ENCODE results near the gene RUFY4.

Gene RUFY4

GRCh38 chr2:218063486-218063885 lies 5.6 kb upstream of the RUFY4 start:
- H3K4me3 ChIP-seq (ENCODE audit: low read depth, low read length) = no peak overlapping the region
- no peak overlapping the region for H3K27ac ChIP-seq (ENCODE audit: low read depth, low read length)
- H3K36me3 ChIP-seq (ENCODE audit: insufficient read depth, low read length) = no peaks in the 10 kb centered on the region
- peaks cover 61% of the 10 kb centered on the region for H3K27me3 ChIP-seq (ENCODE audit: insufficient read depth, low read length)
- no peaks in the 10 kb centered on the region for H3K79me2 ChIP-seq (ENCODE audit: control insufficient read depth, insufficient read depth, low read length, unreplicated experiment)
- no peak overlapping the region for H2AFZ ChIP-seq (ENCODE audit: low read length, unreplicated experiment)
- no peaks in the 10 kb centered on the region for H3K4me1 ChIP-seq (ENCODE audit: control insufficient read depth, insufficient read depth, low read length, unreplicated experiment)

- H2AFZ ChIP-seq (ENCODE audit: low read length, unreplicated experiment) = no peak overlapping the region
- H3K79me2 ChIP-seq (ENCODE audit: control insufficient read depth, insufficient read depth, low read length, unreplicated experiment) = no peaks in the 10 kb centered on the region
- H3K36me3 ChIP-seq (ENCODE audit: insufficient read depth, low read length) = no peaks in the 10 kb centered on the region
- H3K27me3 ChIP-seq (ENCODE audit: insufficient read depth, low read length) = peaks cover 57% of the 10 kb centered on the region
- H3K27ac ChIP-seq (ENCODE audit: low read depth, low read length) = no peak overlapping the region
- no peak overlapping the region for H3K4me3 ChIP-seq (ENCODE audit: low read depth, low read length)
- no peaks in the 10 kb centered on the region for H3K4me1 ChIP-seq (ENCODE audit: control insufficient read depth, insufficient read depth, low read length, unreplicated experiment)
Observed at GRCh38 chr2:218063896-218064295, 5.2 kb upstream of the RUFY4 start.

- Histone ChIP-seq H3K4me3 (ENCODE audit: low read depth, low read length) (no peak overlapping the region), H3K4me1 (ENCODE audit: control insufficient read depth, insufficient read depth, low read length, unreplicated experiment) (no peaks in the 10 kb centered on the region), H3K36me3 (ENCODE audit: insufficient read depth, low read length) (no peaks in the 10 kb centered on the region), H3K27me3 (ENCODE audit: insufficient read depth, low read length) (peaks cover 42% of the 10 kb centered on the region), H3K27ac (ENCODE audit: low read depth, low read length) (no peak overlapping the region), H2AFZ (ENCODE audit: low read length, unreplicated experiment) (no peak overlapping the region), H3K79me2 (ENCODE audit: control insufficient read depth, insufficient read depth, low read length, unreplicated experiment) (no peaks in the 10 kb centered on the region)
Observed at GRCh38 chr2:218065239-218066006, 3.6 kb upstream of the RUFY4 start.

- Histone ChIP-seq H3K36me3 (ENCODE audit: insufficient read depth, low read length) (no peaks in the 10 kb centered on the region), H3K4me1 (ENCODE audit: control insufficient read depth, insufficient read depth, low read length, unreplicated experiment) (no peaks in the 10 kb centered on the region), H3K27ac (ENCODE audit: low read depth, low read length) (no peak overlapping the region), H3K27me3 (ENCODE audit: insufficient read depth, low read length) (peaks cover 39% of the 10 kb centered on the region), H3K4me3 (ENCODE audit: low read depth, low read length) (no peak overlapping the region), H3K79me2 (ENCODE audit: control insufficient read depth, insufficient read depth, low read length, unreplicated experiment) (no peaks in the 10 kb centered on the region), H2AFZ (ENCODE audit: low read length, unreplicated experiment) (no peak overlapping the region)
Observed at GRCh38 chr2:218066926-218067515, 2.0 kb upstream of the RUFY4 start.

- Histone ChIP-seq H3K36me3 (ENCODE audit: insufficient read depth, low read length) (no peaks in the 10 kb centered on the region), H2AFZ (ENCODE audit: low read length, unreplicated experiment) (no peak overlapping the region), H3K27ac (ENCODE audit: low read depth, low read length) (no peak overlapping the region), H3K4me1 (ENCODE audit: control insufficient read depth, insufficient read depth, low read length, unreplicated experiment) (no peaks in the 10 kb centered on the region), H3K4me3 (ENCODE audit: low read depth, low read length) (no peak overlapping the region), H3K79me2 (ENCODE audit: control insufficient read depth, insufficient read depth, low read length, unreplicated experiment) (no peaks in the 10 kb centered on the region), H3K27me3 (ENCODE audit: insufficient read depth, low read length) (peaks cover 41% of the 10 kb centered on the region)
Observed at GRCh38 chr2:218067523-218067922, 1.5 kb upstream of the RUFY4 start.

GRCh38 chr2:218069606-218070300 lies 700 bp downstream of the RUFY4 start:
- peaks cover 26% of the 10 kb centered on the region for H3K27me3 ChIP-seq (ENCODE audit: insufficient read depth, low read length)
- no peak overlapping the region for H3K27ac ChIP-seq (ENCODE audit: low read depth, low read length)
- no peaks in the 10 kb centered on the region for H3K4me1 ChIP-seq (ENCODE audit: control insufficient read depth, insufficient read depth, low read length, unreplicated experiment)
- H2AFZ ChIP-seq (ENCODE audit: low read length, unreplicated experiment) = no peak overlapping the region
- H3K79me2 ChIP-seq (ENCODE audit: control insufficient read depth, insufficient read depth, low read length, unreplicated experiment) = no peaks in the 10 kb centered on the region
- H3K4me3 ChIP-seq (ENCODE audit: low read depth, low read length) = no peak overlapping the region
- no peaks in the 10 kb centered on the region for H3K36me3 ChIP-seq (ENCODE audit: insufficient read depth, low read length)

GRCh38 chr2:218070587-218070986 lies 1.5 kb downstream of the RUFY4 start:
- peaks cover 26% of the 10 kb centered on the region for H3K27me3 ChIP-seq (ENCODE audit: insufficient read depth, low read length)
- H3K36me3 ChIP-seq (ENCODE audit: insufficient read depth, low read length) = no peaks in the 10 kb centered on the region
- H3K4me1 ChIP-seq (ENCODE audit: control insufficient read depth, insufficient read depth, low read length, unreplicated experiment) = no peaks in the 10 kb centered on the region
- no peaks in the 10 kb centered on the region for H3K79me2 ChIP-seq (ENCODE audit: control insufficient read depth, insufficient read depth, low read length, unreplicated experiment)
- no peak overlapping the region for H3K4me3 ChIP-seq (ENCODE audit: low read depth, low read length)
- H2AFZ ChIP-seq (ENCODE audit: low read length, unreplicated experiment) = no peak overlapping the region
- H3K27ac ChIP-seq (ENCODE audit: low read depth, low read length) = no peak overlapping the region

- H3K79me2 ChIP-seq (ENCODE audit: control insufficient read depth, insufficient read depth, low read length, unreplicated experiment) = no peaks in the 10 kb centered on the region
- H3K4me1 ChIP-seq (ENCODE audit: control insufficient read depth, insufficient read depth, low read length, unreplicated experiment) = no peaks in the 10 kb centered on the region
- H3K27me3 ChIP-seq (ENCODE audit: insufficient read depth, low read length) = peaks cover 26% of the 10 kb centered on the region
- no peak overlapping the region for H3K4me3 ChIP-seq (ENCODE audit: low read depth, low read length)
- H2AFZ ChIP-seq (ENCODE audit: low read length, unreplicated experiment) = no peak overlapping the region
- no peak overlapping the region for H3K27ac ChIP-seq (ENCODE audit: low read depth, low read length)
- no peaks in the 10 kb centered on the region for H3K36me3 ChIP-seq (ENCODE audit: insufficient read depth, low read length)
Observed at GRCh38 chr2:218071218-218071937, 2.3 kb downstream of the RUFY4 start.

- H3K4me3 ChIP-seq (ENCODE audit: low read depth, low read length) = no peak overlapping the region
- no peaks in the 10 kb centered on the region for H3K4me1 ChIP-seq (ENCODE audit: control insufficient read depth, insufficient read depth, low read length, unreplicated experiment)
- H3K27ac ChIP-seq (ENCODE audit: low read depth, low read length) = no peak overlapping the region
- H2AFZ ChIP-seq (ENCODE audit: low read length, unreplicated experiment) = no peak overlapping the region
- H3K36me3 ChIP-seq (ENCODE audit: insufficient read depth, low read length) = no peaks in the 10 kb centered on the region
- H3K79me2 ChIP-seq (ENCODE audit: control insufficient read depth, insufficient read depth, low read length, unreplicated experiment) = no peaks in the 10 kb centered on the region
- H3K27me3 ChIP-seq (ENCODE audit: insufficient read depth, low read length) = peaks cover 20% of the 10 kb centered on the region
Observed at GRCh38 chr2:218072002-218072401, 2.9 kb downstream of the RUFY4 start.

GRCh38 chr2:218072478-218073024 lies 3.5 kb downstream of the RUFY4 start:
- Histone ChIP-seq H2AFZ (ENCODE audit: low read length, unreplicated experiment) (no peak overlapping the region), H3K27ac (ENCODE audit: low read depth, low read length) (no peak overlapping the region), H3K27me3 (ENCODE audit: insufficient read depth, low read length) (peaks cover 15% of the 10 kb centered on the region), H3K4me1 (ENCODE audit: control insufficient read depth, insufficient read depth, low read length, unreplicated experiment) (no peaks in the 10 kb centered on the region), H3K79me2 (ENCODE audit: control insufficient read depth, insufficient read depth, low read length, unreplicated experiment) (no peaks in the 10 kb centered on the region), H3K36me3 (ENCODE audit: insufficient read depth, low read length) (no peaks in the 10 kb centered on the region), H3K4me3 (ENCODE audit: low read depth, low read length) (no peak overlapping the region)
